ENCODE data around the gene FBXL15. TPM values are rescaled to one million over a fixed set of nuclear protein-coding genes. Genes with fewer than 3 reads are reported as not detected.

FBXL15 gene
- total RNA-seq, 3 donors from 2014 or later, result 18.3 to 27.7 (median 20.5) TPM

DNA sequence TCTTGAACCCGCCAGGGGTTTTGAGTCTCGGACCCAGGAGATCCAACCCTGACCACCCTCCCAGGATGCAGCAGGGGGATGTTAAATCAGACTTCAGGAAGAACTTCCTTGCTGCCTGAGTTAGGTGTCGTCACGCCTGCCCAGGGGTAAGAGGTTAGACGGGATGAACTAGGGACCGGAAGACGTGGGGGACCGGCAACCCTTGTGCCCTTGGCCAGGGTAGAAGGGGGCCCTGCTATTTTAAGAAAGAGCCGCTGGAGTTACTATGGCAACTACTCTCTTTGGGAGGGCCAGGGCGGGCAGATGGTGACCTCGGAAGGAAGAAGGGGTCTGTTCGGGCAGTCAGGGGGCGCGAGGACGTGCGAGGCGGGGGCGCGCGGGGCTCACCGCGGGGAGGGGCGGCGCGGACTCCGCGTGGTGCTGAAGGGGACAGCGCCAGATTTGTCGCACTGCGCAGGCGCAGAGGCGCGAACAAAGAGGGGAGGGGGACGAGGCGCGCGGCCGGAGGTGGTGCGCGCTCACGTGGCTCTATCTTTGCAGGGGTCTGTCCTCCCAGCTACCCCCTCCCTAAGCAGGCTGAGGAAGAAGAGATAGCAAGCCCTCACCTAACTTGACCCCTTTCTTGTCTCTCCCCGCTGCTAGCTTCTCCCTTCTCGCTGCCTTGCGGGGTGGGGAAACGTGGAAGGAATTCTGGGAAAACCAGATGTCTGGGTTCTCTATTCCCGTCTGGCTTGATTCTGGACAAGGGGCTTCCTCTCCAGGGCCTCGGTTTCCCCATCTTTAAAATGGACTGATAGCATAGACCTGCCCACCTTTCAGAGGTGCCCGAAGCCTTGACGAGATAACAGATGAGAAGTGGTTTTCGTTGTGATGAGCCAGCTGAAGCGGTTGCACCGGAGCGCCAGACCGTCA lies 1.1 kb upstream of the FBXL15 start:
- ATAC-seq (no peak), DNase-seq (peak; percentile 63 to 76 (median 76))
- H3K4me1 ChIP-seq (ENCODE audit: low read depth), result peaks cover 27% of the 10 kb centered on the region
- no peaks in the 10 kb centered on the region for H3K9me3 ChIP-seq
- H3K4me3 ChIP-seq, result no peak overlapping the region
- intact Hi-C loops (cut with DNase I, micrococcal nuclease), result no loop called here
- no peaks in the 10 kb centered on the region for H3K36me3 ChIP-seq (ENCODE audit: low read depth)
- TF ChIP-seq, protein P1, sequence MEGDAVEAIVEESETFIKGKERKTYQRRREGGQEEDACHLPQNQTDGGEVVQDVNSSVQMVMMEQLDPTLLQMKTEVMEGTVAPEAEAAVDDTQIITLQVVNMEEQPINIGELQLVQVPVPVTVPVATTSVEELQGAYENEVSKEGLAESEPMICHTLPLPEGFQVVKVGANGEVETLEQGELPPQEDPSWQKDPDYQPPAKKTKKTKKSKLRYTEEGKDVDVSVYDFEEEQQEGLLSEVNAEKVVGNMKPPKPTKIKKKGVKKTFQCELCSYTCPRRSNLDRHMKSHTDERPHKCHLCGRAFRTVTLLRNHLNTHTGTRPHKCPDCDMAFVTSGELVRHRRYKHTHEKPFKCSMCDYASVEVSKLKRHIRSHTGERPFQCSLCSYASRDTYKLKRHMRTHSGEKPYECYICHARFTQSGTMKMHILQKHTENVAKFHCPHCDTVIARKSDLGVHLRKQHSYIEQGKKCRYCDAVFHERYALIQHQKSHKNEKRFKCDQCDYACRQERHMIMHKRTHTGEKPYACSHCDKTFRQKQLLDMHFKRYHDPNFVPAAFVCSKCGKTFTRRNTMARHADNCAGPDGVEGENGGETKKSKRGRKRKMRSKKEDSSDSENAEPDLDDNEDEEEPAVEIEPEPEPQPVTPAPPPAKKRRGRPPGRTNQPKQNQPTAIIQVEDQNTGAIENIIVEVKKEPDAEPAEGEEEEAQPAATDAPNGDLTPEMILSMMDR (IDR thresholded peaks at IDR 0.05), result no peak

DNA sequence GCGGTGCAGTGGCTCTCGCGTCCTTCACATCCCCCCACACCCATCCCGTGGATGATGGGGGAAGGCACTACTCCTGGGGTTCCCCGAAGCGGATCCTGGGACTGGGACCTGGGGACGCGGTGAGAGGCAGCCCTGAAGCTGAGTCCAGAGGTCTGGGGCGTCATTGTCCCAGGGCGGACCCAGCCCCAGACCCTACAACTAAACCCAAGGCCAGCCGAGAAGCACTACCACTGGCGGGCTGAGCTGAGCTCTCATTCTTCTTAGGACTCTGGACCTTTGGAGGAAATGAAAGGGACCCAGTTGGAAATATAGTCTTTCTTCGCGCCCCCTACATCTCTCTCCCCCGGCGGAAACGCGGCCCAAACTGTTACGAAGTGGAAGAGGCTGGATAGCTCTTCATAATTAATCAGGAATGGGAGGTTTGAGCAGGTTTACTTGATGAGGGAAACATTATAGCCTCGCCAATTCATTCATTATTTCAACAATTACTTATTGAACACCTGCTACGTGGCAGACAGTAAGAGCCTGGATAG lies 389 bp upstream of the FBXL15 start:
- TF ChIP-seq, protein P1 (IDR thresholded peaks at IDR 0.05), result no peak
- ATAC-seq (no peak), DNase-seq (peak in 2 of 3 donors; percentile 55 to 63)
- Histone ChIP-seq H3K36me3 (ENCODE audit: low read depth) (no peaks in the 10 kb centered on the region), H3K4me3 (peak overlapping the region; percentile 60), H3K4me1 (ENCODE audit: low read depth) (peaks cover 27% of the 10 kb centered on the region), H3K9me3 (no peaks in the 10 kb centered on the region)
- intact Hi-C loops (cut with DNase I, micrococcal nuclease), result no loop called here

DNA sequence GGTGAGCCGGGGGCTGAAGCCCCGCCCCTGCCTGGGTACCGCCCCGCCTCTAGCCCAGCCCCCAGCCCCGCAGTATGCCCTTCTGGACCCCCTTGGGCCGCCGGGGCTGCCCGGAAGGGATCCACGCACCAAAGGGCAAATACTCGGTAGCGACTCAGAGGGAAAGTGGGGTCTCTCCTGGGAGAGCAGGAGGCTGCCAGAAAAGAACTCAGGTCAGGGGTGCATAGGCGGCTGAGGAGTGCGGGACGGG lies 796 bp downstream of the FBXL15 start:
- Histone ChIP-seq H3K9me3 (no peaks in the 10 kb centered on the region), H3K4me1 (ENCODE audit: low read depth) (peaks cover 27% of the 10 kb centered on the region), H3K36me3 (ENCODE audit: low read depth) (no peaks in the 10 kb centered on the region), H3K4me3 (peak overlapping the region; percentile 60)
- no peak for ATAC-seq
- TF ChIP-seq, protein P1 (IDR thresholded peaks at IDR 0.05), result no peak
- DNase-seq, result no peak
- intact Hi-C loops (cut with DNase I, micrococcal nuclease), result no loop called here

DNA sequence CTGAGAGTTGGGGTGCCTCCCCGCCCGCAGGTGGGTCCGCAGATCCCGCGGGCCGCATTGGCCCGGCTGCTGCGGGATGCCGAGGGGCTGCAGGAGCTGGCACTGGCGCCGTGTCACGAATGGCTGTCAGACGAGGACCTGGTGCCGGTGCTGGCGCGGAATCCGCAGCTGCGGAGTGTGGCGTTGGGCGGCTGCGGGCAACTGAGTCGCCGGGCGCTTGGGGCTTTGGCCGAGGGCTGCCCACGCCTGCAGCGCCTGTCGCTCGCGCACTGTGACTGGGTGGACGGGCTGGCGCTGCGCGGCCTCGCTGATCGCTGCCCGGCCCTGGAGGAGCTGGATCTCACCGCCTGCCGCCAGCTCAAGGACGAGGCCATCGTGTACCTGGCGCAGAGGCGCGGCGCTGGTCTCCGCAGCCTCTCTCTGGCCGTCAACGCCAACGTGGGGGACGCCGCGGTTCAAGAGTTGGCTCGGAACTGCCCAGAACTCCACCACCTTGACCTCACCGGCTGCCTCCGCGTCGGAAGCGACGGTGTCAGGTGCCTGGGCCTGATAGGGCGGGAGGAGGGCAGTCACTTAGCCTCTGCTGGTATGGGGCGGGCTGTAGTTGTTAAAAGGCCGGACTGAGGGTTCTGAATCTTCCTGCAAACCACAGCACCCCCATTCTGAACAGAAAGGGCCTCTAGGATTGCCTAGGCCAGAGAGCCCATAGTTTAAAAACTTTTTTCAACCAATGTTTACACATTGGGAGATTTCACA lies 1.3 kb downstream of the FBXL15 start:
- DNase-seq, result peak; percentile 53 to 80 (median 76)
- intact Hi-C loops (cut with DNase I, micrococcal nuclease), result no loop called here
- Histone ChIP-seq H3K4me1 (ENCODE audit: low read depth) (peaks cover 27% of the 10 kb centered on the region), H3K9me3 (no peaks in the 10 kb centered on the region), H3K4me3 (peak overlapping the region; percentile 60), H3K36me3 (ENCODE audit: low read depth) (no peaks in the 10 kb centered on the region)
- TF ChIP-seq, protein P1 (IDR thresholded peaks at IDR 0.05), result no peak
- peak; percentile 55 for ATAC-seq

DNA sequence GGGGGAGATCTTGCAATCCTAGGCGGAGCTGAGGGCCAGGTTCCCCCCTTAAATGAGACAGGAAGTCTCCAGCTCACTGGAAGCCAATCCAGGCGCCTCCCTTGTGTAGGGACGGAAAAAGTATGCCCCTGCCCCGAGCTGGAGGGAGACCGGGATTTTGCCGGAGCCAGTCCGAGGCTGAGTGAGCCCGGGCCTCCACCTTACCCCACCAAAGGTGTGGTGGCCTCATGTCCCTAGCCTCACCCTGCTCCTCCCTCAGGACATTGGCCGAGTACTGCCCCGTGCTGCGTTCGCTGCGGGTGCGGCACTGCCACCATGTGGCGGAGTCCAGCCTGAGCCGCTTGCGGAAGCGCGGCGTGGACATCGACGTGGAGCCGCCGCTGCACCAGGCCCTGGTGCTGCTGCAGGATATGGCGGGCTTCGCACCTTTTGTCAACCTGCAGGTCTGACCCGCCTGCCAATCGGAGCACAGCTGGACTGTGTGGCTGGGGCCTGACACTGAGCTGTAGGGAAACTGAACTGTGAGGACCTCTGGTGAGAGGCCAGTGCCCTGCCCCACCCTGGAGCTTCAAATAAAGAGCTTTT lies 2.0 kb downstream of the FBXL15 start:
- TF ChIP-seq, protein P1 (IDR thresholded peaks at IDR 0.05), result peak; percentile 82
- ATAC-seq, result peak; percentile 74
- no peaks in the 10 kb centered on the region for H3K9me3 ChIP-seq
- H3K4me1 ChIP-seq (ENCODE audit: low read depth), result peaks cover 27% of the 10 kb centered on the region
- DNase-seq, result peak; percentile 90 to 93 (median 91)
- H3K36me3 ChIP-seq (ENCODE audit: low read depth), result no peaks in the 10 kb centered on the region
- intact Hi-C loops (cut with DNase I, micrococcal nuclease), result no loop called here
- H3K4me3 ChIP-seq, result peak overlapping the region; percentile 60
